ACHN (cell line): ENCODE data around the gene CENPP.
A peak's percentile ranks its signal among the peaks of the same experiment; 100 is the strongest.

Experiments used
- DNase-seq: peaks from one replicate; pipeline ENCODE4 v3.0.0-alpha.2; 2015
- in situ Hi-C: cut with HindIII; loops from 2 replicates; pipeline ENCODE4 v1.10.0; 2017; ENCODE audit warnings: low sequenced_read_pairs, low pct_ligation_motif_present, low pct_unique_long_range_greater_than_20kb

Gene CENPP

GRCh38 chr9:92325269-92325990 lies at the start of gene CENPP, which contains the start of gene NOL8:
Gene CENPP (plus strand): TSS chr9:92325953.
Gene NOL8 (minus strand): TSS chr9:92325350. CDS start chr9:92324161, 1,189 bp downstream.
- peak; percentile 85 for DNase-seq
- in situ Hi-C loops, result no loop called here

- no peak for DNase-seq
- in situ Hi-C loops, result no loop called here
Measured at GRCh38 chr9:92276331-92277032, 49.3 kb upstream of the CENPP start.

GRCh38 chr9:92278110-92278509 lies 47.6 kb upstream of the CENPP start:
- in situ Hi-C loops, result no loop called here

GRCh38 chr9:92279302-92279701 lies 46.5 kb upstream of the CENPP start:
- in situ Hi-C loops, result no loop called here

More at GRCh38 chr9:92278110-92278509, 47.6 kb upstream of the CENPP start:
- DNase-seq, result no peak

GRCh38 chr9:92289708-92290390 lies 35.9 kb upstream of the CENPP start:
- DNase-seq, result no peak
- in situ Hi-C loops, result no loop called here

More at GRCh38 chr9:92279302-92279701, 46.5 kb upstream of the CENPP start:
- DNase-seq, result no peak

- DNase-seq, result no peak
- in situ Hi-C loops, result no loop called here
Measured at GRCh38 chr9:92290785-92291429, 34.8 kb upstream of the CENPP start.

- in situ Hi-C loops, result no loop called here
- DNase-seq, result no peak
Measured at GRCh38 chr9:92291577-92291976, 34.2 kb upstream of the CENPP start.

- in situ Hi-C loops, result no loop called here
- peak; percentile 33 for DNase-seq
Measured at GRCh38 chr9:92292338-92293074, 33.2 kb upstream of the CENPP start.

GRCh38 chr9:92293075-92293354 lies 32.7 kb upstream of the CENPP start:
- no peak for DNase-seq
- in situ Hi-C loops, result no loop called here

GRCh38 chr9:92293452-92294296 lies 32.1 kb upstream of the CENPP start, which contains the start of gene IARS1:
Gene IARS1 (minus strand): TSS chr9:92293697. CDS start chr9:92289419, 4,278 bp downstream.
- peak; percentile 96 for DNase-seq
- in situ Hi-C loops, result no loop called here

GRCh38 chr9:92294297-92294676 lies 31.5 kb upstream of the CENPP start:
- in situ Hi-C loops, result no loop called here
- DNase-seq, result peak; percentile 28

- in situ Hi-C loops, result no loop called here
- DNase-seq, result no peak
Measured at GRCh38 chr9:92295240-92295790, 30.4 kb upstream of the CENPP start.

GRCh38 chr9:92295827-92296258 lies 29.9 kb upstream of the CENPP start:
- in situ Hi-C loops, result no loop called here
- DNase-seq, result no peak

GRCh38 chr9:92297611-92298010 lies 28.1 kb upstream of the CENPP start:
- in situ Hi-C loops, result no loop called here
- DNase-seq, result no peak

GRCh38 chr9:92298036-92298435 lies 27.7 kb upstream of the CENPP start:
- in situ Hi-C loops, result no loop called here
- no peak for DNase-seq

- in situ Hi-C loops, result no loop called here
Measured at GRCh38 chr9:92299116-92299515, 26.6 kb upstream of the CENPP start.

GRCh38 chr9:92300936-92301335 lies 24.8 kb upstream of the CENPP start:
- in situ Hi-C loops, result no loop called here
- no peak for DNase-seq

More at GRCh38 chr9:92299116-92299515, 26.6 kb upstream of the CENPP start:
- DNase-seq, result peak; percentile 49
